ENCODE data around the gene ARPC5L.
"Not testable (repeated sequence)": the region's sequence is repeated elsewhere in the genome, so short reads cannot be mapped to it uniquely, and the experiment has no call there.

The ARPC5L gene

DNA sequence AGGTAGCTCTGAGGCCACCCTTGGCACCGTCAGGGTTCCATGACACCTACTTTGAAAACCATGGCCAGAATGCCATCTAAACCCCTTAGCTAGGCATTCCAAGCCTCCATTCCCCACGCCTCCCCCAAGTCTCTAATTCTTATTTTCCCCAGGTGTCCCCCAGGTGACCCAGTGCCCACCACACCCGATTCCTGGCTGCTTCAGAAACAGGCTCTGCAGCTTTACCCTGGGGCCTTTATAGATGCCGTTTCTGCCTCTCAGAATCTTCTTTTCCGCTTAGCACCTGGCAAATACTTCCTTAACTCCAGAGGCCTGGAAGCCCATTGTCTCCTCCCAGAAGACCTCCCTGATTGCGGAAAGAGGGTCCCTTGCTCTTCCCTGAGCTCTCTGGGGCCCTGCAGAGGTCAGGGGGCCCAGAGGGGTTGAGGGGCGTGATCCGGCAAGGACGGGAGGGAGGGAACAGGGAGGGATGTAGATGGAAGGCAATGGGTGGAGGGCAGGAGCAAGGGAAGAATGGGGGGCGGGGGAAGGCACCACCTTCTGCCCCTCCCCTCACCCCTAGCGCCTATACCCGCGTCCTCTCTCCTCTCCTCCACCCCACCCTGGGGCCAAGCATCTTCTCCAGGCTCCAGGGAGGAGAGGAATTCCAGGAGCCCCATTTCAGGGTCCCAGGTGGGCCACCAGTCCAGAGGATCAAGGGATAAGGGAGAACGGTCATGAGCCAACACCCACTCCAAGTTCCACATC lies 20.7 kb upstream of the ARPC5L start:
- DNase-seq (ENCODE audit: low spot score), result no peak

DNA sequence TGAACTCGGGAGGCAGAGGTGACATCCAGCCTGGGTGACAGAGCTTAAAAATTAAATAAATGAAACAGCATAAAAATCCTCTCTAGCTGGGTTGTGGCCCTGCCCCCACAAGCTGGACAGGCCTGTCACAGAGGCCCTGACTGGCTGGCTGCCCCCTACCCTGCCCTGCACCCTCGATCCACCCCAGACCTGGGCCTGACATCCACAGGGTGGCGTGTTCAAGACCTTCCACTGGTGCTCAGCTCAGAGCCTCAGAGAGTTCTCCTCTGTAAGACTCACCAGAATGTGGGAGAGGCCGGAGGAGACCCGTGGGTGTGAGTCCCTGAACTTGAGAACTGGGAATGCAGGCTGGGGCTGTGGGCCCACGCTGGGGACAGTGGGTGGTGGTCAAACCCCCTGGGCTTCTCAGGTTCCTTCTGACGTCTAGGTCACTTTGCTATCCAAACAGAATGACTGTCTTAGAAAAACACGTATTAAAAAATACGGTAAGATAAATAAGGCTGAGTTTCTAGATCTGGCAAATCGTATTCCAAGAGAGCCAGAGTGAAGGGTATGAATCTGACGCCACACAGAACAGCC lies 18.4 kb upstream of the ARPC5L start:
- DNase-seq (ENCODE audit: low spot score), result no peak

DNA sequence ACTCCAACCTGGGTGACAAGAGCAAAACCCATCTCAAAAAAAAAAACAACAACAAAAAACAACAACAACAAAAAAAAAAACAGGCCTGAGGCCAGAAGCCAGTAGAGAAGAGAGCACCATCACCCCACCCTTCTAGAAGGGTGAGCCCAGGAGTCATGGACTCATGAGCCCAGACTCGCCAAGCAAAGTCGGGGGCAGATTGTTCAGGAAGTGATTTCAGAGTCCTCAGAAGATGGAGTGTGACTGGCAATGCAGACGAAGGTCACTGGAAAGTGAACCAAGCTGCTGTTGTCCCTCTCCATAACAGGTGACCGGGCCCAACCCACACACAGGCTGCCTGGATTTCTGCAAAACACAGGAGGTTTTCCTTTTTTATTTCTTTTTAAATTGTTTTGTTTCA lies 17.6 kb upstream of the ARPC5L start:
- no peak for DNase-seq (ENCODE audit: low spot score)

DNA sequence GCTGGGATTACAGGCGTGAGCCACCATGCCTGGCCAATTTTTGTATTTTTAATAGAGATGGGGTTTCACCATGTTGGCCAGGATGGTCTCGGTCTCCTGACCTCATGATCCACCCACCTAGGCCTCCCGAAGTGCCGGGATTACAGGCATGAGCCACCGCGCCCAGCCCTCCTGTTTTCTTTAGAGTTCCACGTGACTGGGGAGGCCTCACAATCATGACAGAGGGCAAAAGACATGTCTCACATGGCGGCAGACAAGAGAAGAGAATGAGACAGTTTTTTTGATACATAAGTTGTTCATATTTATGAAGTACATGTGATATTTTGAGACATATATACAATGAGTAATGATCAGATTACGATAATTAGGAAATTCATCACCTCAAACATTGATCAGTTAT lies 15.5 kb upstream of the ARPC5L start:
- not testable (repeated sequence) for DNase-seq (ENCODE audit: low spot score)

GRCh38 chr9:124846969-124847368 lies 15.0 kb upstream of the ARPC5L start:
- DNase-seq (ENCODE audit: low spot score), result no peak

DNA sequence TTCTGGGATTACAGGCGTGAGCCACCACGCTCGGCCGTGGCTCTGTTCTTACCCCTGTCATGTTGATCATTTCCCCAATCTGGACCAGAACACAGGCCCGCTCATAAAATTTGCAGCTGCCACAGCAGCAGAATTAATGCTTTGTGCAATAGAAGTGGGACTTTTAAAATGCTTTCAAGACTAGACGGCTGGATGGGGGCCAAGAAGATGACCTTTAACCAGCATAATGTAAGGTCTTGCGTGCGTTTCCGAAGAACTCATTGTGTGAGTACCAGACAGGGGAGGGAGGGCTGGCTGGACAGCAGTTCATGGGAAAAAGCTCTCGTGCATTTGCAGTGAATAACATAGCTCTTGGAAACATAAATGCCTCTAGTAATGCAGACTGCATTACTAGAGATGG lies 12.1 kb upstream of the ARPC5L start:
- DNase-seq (ENCODE audit: low spot score), result no peak

DNA sequence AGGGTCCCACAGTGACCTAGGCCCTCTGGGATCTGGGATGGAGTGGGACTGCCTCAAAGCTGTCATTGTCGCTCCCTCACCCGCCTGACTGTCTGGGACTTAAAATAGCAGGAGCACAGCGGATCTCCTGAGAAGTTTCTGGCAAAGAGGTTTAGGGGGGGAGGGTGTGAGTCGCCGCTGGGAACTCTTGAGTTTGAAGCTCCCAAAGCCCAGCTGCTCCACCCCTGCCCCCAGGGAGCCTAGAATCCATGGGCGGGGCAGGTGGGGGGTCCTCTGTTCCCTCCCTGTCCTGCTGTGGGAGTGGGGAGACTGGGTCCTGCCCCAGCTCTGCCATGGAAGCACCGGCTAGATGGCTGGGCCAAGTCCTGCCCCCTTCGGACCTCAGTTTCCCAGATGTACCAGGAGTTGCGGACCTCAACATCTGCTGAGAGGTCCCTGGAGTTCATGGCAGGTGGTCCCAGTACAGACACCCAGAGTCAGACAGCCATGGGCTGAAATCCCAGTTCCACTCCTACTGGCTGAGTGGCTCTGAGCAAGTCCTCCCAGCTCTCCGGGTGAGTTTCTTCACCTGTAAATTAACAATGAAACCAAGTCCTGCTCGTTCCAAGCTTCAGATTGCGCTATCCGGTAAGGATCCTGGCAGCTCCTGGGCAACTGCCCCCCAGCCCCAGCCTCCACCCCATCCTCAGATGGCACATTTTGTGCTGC lies 9.7 kb upstream of the ARPC5L start:
- DNase-seq (ENCODE audit: low spot score), result no peak

- DNase-seq (ENCODE audit: low spot score), result peak; percentile 92
Observed at GRCh38 chr9:124852829-124853531, 8.9 kb upstream of the ARPC5L start, which contains the start of gene WDR38. WDR38 (plus strand) TSS chr9:124853460; CDS start chr9:124853532, 72 bp downstream.

DNA sequence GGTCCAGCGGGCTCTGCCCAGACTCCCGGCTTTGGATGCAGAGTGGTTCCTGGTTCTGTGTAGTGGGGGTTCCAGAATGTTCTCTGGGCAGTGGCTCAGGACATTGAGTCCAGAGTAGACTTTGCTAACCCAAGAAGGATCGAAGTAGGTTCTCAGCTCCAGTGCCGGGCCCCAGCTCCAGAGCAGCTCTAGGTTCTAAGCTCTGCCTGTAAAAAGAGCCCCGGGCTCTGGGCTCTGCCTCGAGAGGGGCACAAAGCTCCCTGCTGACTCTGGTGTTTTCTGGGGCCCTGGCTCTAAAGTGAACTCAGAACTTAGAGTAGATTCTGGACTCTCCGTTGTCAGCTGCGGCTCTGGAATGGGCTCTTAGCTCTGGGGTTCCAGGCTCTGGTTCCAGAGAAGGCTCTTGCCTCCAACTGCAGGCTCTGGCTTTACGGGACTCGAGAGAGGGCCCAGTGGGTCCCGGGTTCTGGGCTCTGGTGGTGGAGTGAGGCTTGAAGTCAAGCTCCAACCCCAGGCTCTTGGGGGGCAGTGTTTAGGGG lies 8.3 kb upstream of the ARPC5L start:
- DNase-seq (ENCODE audit: low spot score), result no peak

GRCh38 chr9:124854161-124854560 lies 7.8 kb upstream of the ARPC5L start:
- no peak for DNase-seq (ENCODE audit: low spot score)

DNA sequence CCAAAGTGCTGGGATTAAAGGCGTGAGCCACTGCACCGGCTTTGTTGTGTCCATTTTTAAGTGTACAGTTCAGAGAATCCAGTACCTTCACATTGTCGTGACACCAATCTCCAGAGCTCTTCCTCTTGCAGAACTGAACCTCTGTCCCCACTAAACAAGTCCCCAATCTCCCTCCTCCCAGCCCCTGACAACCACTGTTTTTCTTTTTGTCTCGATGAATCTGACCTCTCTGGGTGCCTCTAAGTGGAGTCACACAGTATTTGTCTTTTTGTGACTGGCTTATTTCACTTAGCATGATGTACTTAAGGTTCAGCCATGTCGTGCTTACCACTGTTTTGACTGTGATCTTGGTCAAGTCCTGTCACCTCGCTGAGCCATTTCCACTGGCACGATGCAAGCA lies 7.1 kb upstream of the ARPC5L start:
- no peak for DNase-seq (ENCODE audit: low spot score)

- DNase-seq (ENCODE audit: low spot score), result no peak
Observed at GRCh38 chr9:124855566-124855943, 6.4 kb upstream of the ARPC5L start.

DNA sequence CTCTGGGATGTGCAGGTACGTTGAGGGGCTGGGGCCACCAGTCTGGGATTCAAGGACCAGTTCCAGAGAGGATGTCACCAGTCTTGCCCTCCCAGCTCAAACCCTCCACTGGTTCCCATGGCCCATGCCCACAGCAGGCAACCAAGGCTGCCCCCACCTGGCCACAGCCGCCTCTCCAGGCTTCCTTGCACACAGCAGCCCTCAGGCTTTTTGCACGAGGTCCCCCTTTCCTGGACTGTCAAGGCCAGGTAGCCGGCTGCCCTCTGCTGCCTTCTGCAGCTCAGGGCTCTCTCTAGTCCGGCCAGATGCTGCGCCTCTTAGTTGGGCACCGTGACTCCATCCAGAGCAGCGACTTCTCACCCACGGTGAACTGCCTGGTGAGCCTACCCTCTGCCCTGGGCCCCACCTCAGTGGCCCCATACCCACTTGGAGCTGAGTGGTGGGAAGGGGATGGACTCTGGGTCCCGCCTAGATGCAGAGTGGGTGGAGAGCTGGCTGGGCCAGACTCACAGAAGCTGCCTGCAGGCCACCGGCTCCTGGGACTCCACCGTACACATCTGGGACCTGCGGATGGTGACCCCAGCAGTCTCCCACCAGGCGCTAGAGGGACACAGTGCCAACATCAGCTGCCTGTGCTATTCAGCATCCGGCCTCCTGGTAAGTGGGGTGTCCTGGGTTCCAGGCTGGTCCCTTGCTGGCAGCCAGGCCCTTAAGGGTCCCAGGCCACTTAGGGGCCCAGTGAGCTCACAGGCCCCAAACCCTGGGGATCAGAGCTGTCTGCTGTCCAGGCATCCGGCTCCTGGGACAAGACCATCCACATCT lies 5.8 kb upstream of the ARPC5L start:
- DNase-seq (ENCODE audit: low spot score), result peak; percentile 73

DNA sequence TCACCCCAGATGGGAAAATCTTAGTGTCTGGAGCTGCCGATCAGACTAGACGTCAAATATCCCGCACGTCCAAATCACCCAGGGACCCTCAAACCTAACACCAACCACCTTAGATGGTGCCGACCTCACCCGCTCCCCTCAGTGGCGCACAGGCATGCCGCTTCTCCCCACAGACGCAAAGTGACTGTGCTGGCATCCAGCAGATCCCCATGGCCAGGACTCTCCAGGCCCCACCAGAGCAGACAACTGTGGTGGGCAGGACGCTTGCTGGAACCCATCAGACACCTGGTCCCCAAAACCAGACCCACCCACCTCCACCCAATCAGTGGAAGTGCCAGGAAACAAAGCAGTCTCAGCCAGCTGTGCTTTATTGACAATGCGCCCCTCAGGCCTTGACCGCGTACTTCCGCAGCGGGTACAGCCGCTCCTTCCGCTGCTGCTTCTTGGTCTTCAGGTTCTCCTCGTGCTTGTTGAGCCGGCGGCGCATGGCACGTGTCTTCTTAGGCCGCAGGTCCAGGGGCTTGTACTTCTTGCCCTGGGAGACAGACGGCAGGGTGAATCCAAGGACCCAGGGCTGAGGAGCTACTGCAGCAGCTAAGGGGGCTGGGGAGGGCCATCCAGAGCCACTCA lies 4.3 kb upstream of the ARPC5L start:
- no peak for DNase-seq (ENCODE audit: low spot score)

- DNase-seq (ENCODE audit: low spot score), result no peak
Observed at GRCh38 chr9:124858330-124859046, 3.4 kb upstream of the ARPC5L start.

- DNase-seq (ENCODE audit: low spot score), result peak; percentile 46
Observed at GRCh38 chr9:124859803-124860581, 1.9 kb upstream of the ARPC5L start.

GRCh38 chr9:124860582-124861341 lies 1.2 kb upstream of the ARPC5L start:
- DNase-seq (ENCODE audit: low spot score), result peak; percentile 66

DNA sequence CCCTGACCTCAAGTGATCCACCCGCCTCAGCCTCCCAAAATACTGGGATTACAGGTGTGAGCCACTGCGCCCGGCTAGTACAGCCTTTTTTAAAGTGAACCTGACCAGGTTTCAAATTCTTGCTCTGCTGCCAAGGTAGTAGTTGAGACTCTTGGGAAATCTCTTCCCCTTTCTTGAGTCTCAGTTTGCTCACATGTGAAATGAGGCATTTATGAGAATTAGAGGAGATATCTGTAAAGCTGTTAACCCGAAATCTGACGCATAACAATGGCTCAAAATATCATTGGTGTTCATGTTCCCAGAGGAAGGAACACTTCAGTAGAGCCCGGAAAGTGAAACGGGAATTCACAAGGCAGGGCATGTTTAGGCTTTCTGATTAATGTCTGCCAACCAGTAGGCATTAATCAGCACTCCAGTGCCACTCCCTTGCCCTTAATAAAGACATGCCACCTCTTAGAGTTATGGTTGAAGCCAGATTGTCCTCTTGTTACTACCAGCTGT lies 1.5 kb downstream of the ARPC5L start:
- no peak for DNase-seq (ENCODE audit: low spot score)

All from RKO (cell line).